NCI-H1092 (cell line): ENCODE data around the gene FAM110D.

Experiments used
- DNase-seq: peaks from one replicate; lab custom pipeline; 2025; lab: John Stamatoyannopoulos, UW

FAM110D gene

GRCh38 chr1:26129778-26130177 is 29.1 kb upstream of the FAM110D start:
- no peak for DNase-seq

- no peak for DNase-seq
These were observed 28.2 kb upstream of the FAM110D start for GRCh38 chr1:26130695-26131094.

- no peak for DNase-seq
These were observed 26.6 kb upstream of the FAM110D start for GRCh38 chr1:26132128-26132833.

GRCh38 chr1:26132834-26133167 is 26.1 kb upstream of the FAM110D start:
- no peak for DNase-seq

DNA sequence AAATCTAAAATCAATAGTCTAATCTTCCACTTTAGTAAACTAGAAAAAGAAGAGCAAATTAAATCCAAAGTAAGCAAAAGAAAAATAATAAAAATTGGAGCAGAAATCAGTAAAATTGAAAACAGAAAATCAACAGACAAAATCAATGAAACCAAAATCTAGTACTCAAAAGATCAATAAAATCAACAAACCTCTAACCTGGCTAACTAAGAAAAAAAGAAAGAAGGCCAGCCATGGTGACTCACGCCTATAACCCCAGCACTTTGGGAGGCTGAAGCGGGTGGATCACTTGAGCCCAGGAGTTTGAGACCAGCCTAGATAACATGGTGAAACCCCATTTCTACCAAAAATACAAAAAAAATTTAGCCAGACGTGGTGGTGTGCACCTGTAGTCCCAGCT is 24.4 kb upstream of the FAM110D start:
- no peak for DNase-seq

DNA sequence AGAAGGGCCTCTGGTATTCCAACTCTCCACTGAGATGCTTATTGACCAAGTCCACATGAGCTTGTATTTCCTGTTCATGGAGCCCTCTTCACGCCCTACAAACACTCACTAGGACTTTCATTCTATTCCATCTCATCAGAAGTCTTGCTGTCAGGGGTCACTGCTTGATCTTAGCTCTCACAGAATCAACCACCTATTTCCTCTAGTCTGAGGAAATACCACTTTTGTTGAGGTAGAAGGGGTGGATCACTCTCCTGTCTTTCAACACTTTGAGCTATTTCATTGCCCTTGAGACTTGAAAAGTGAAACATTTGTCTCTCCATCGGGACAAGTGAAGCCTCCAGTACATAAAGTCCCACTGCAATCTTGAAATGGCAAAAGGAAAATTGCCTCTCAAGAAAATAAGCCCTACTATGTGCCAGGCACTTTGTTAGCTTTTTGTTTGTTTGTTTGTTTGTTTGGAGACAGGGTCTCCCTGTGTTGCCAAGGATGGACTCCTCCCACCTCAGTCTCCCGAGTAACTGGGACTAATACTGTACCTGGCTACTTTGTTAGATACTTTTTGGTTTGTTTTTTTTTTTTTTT is 19.8 kb upstream of the FAM110D start:
- no peak for DNase-seq

DNA sequence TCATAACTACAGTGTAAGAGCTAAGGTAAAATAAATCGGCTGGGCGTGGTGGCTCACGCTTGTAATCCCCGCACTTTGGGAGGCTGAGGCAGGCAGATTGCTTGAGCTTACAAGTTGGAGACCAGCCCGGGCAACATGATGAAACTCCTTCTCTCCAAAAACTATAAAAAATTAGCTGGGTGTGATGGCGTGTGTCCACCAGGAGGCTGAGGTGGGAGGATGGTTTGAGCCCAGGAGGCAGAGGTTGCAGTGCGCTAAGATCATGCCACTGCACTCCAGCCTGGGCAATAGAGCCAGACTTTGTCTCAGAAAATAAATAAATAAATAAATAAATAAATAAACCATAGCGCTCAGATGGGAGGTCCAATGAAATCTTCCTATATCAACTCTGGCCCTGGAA is 16.7 kb upstream of the FAM110D start:
- DNase-seq = no peak

DNA sequence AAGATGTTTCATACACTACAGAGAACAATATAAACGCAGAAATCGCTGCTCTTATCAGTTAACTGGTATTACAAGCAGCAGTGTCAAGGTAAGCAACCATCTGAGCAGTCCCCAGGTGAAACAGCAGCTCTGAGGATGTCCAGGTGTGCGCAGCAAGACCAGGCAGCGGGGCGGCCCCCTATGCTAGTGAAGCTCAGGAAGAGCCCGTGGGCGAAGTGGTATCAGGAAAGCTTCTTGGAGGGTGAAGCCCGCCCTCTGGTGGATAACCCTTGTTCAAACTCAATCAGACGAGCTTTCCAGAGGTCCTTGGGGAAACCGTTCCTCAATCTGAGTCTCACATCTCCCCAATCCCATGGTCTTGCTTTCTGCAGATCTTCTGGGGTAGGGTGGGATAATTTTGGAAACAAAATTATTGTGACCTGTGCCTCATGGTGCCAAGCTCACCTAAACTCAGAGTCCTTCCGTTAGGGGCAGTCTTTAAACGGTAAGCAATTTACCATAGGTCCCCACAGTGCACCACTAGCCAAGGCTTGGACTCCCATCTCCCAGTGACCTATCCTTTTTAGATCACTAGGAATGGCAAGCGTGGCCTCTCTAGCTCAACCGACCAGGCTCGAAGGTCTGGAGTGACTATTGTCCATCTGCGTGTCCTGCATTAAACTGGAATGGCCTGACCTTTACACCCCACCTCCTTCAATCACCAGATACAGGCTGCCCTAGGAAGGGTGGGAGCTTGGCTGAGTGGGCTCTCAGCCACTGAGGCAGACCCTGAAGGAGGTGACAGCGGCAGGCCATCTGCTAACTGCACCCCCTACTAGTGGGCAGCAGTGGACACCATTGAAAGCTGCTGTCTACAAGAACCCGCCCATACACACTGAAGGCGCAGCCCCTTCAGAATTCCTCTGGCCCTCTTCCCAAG is 13.6 kb upstream of the FAM110D start:
- peak; percentile 87 for DNase-seq

DNA sequence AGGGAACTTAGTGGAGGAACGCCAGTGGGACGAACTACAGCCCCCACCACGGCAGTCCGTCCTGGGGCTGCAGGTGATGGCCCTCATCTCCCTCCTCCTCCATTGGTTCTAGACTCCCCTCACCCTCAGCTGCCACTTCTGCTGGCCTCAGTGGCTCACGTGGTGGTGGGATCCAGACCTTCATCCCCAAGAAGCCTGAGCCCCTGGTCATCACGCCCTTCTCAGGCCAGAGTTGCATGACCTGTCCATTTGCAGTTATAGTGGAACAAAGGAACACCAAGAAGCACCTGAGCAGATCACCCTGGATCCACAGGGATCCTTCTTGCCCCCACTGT is 13.0 kb upstream of the FAM110D start:
- DNase-seq = no peak

GRCh38 chr1:26148887-26149286 is 10.0 kb upstream of the FAM110D start:
- no peak for DNase-seq

DNA sequence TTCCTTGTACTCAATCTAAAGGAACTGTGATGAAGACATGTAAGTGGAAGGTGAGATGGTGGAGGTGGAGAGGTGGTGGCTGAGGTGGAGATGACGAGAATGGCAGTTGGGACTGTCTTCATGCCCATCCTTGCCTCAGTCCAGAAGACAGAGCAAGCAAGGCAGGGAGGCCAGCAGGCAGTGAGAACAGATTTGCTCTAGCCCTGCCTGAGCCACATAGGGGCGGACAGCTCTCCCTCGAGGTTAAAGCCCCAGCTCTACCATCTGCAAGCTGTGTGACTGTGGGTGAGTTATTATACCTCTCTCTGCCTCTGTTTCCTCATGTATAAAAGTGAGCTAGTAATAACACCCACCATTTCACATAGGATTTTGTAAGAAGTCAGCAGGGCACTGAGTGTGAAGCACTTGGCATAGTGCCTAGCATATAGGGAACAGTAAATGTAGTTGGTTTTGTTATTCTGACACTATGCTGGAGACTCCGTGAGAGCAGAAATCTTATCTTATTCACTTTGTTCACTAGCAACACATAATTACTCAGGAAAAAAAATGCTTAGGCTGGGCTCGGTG is 4.8 kb upstream of the FAM110D start:
- no peak for DNase-seq

DNA sequence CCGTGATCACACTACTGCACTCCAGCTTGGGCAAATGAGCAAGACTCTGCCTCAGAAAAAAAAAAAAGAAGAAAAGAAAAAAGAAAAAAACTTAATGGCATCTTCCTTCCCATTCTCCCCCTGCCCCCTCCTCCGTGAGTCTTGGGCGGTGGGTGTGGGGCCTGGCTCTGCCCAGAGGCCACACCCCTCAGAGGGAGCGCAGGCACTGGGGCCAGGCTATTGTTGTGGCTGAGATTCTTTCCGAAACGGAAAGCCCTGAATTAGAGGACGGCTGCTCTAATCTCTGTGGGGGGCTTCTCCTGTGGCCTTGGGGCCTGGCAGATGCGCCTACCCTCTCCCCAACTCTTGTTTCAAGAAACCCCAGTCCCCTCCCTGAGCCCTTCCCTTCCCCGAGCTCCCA is 4.1 kb upstream of the FAM110D start:
- DNase-seq = no peak

- no peak for DNase-seq
These were observed 3.3 kb upstream of the FAM110D start for GRCh38 chr1:26155370-26156284.

GRCh38 chr1:26156285-26157038 is 2.4 kb upstream of the FAM110D start:
- no peak for DNase-seq

DNA sequence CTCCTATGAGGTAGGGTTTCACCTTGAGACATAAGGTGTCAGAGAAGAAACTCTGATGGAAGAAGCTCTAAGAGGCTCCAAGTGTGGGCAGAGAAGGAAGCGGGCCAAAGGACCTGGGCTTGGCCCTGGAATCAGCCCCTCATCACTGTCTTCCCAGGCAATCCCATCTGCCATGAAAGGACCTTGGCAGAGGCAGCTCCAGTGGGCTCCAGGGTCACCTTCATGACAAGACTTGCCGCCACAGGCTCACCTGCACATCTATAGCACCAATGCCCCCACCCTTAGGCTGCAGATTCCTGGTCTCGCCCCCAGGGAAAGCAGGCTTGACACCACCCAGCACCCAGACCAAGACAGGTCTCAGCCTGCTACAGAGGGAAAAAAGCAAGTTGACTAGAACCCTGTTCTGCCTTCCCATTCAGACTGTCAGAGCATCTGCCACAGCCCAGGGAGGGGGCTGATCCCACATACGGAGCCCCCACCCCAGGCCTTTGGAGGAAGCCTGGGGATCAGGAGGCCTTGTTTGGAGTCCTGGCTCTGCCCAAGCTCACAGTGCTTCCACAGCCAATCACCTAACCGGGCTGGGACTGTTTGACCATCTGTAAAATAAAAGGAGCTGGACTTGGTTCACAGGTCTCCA is 490 bp upstream of the FAM110D start:
- no peak for DNase-seq

- DNase-seq = no peak
These were observed 812 bp downstream of the FAM110D start for GRCh38 chr1:26159743-26160039.

- no peak for DNase-seq
These were observed 1.9 kb downstream of the FAM110D start for GRCh38 chr1:26160527-26161414.

GRCh38 chr1:26161415-26162219 is 2.7 kb downstream of the FAM110D start:
- peak; percentile 30 for DNase-seq

DNA sequence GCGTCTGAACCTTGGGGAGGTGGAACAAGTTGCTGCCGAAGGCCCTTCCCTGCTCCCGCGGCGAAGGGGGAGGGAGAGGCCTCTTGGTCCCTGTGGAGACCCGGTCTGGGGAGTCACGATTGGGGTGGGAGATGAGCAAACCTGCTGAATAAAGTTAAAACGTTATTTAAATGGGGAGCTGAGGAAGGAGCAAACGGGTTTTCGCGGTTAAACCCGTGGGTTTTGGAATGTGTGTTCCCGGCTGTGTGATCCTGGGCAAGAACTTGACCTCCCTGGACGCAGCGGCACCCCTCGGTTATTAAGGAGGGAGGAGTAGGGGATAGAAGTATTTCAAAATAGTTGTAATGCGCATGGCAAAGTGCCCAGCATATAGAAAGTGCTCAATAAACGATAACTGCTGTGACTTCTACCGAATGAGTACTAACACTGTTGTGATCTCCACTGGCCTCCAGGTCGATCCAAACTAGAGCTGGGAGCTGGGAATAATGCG is 3.4 kb downstream of the FAM110D start:
- DNase-seq = peak; percentile 20
